GM12864 (cell line): ENCODE measurements around the gene UBE2Q1.

Experiments used
- DNase-seq: peaks from one replicate; pipeline ENCODE4 v3.0.0-alpha.2; 2011; ENCODE audit warnings: low read depth
- H3K4me3 ChIP-seq: 2 replicates; pipeline ENCODE4 v1.5.1; 2011; ENCODE audit warnings: mild to moderate bottlenecking, low read depth, low read length, control low read depth
- CTCF ChIP-seq: IDR thresholded peaks from 2 replicates; pipeline ENCODE4 v1.5.1; 2011; ENCODE audit warnings: low read depth, mild to moderate bottlenecking, moderate library complexity, low read length, control low read depth, inconsistent platforms; ENCODE audit errors: missing control alignments

UBE2Q1 gene

GRCh38 chr1:154572468-154573167, 14.2 kb upstream of the UBE2Q1 start:
- H3K4me3 ChIP-seq: no peak overlapping the region
- TF ChIP-seq CTCF: no peak
- no peak for DNase-seq

- DNase-seq: no peak
- no peak for TF ChIP-seq CTCF
- no peak overlapping the region for H3K4me3 ChIP-seq
Measured at GRCh38 chr1:154571964-154572288, 13.5 kb upstream of the UBE2Q1 start.

GRCh38 chr1:154571244-154571963, 12.9 kb upstream of the UBE2Q1 start:
- no peak for DNase-seq
- H3K4me3 ChIP-seq: no peak overlapping the region
- TF ChIP-seq CTCF: no peak

GRCh38 chr1:154568157-154568815, 9.8 kb upstream of the UBE2Q1 start:
- no peak overlapping the region for H3K4me3 ChIP-seq
- TF ChIP-seq CTCF: no peak
- DNase-seq: no peak

GRCh38 chr1:154567386-154568156, 9.1 kb upstream of the UBE2Q1 start, which contains the start of gene CHRNB2:
Gene CHRNB2, plus strand, starts transcription at chr1:154567778. Its CDS starts 267 bp downstream, at chr1:154568045.
- H3K4me3 ChIP-seq: no peak within 1 kb of the TSS
- TF ChIP-seq CTCF: no peak
- DNase-seq: no peak

- DNase-seq: no peak
- no peak for TF ChIP-seq CTCF
- H3K4me3 ChIP-seq: no peak overlapping the region
Measured at GRCh38 chr1:154565876-154566275, 7.4 kb upstream of the UBE2Q1 start.
